Uterus (tissue), 4 donors: ENCODE results near the gene CLEC17A. TPM values are rescaled to one million over a fixed set of nuclear protein-coding genes. Genes with fewer than 3 reads are reported as not detected.

Experiments used
- DNase-seq, 2 donors: peaks; one replicate each; pipeline ENCODE4 v3.0.0-alpha.2; 2019 to 2020
- H3K27ac ChIP-seq, 2 donors: fragments of 200-600 bp; sonication (generic); 1 replicate in 1 of 2; 2 replicates in 1 of 2; pipeline ENCODE4 v1.5.1; 2016 to 2018
- H3K27me3 ChIP-seq, 2 donors: fragments of 200-600 bp; sonication (generic); one replicate each; pipeline ENCODE4 v1.5.1; 2018 to 2019; ENCODE audit warnings: control low read depth in 1 of 2
- H3K36me3 ChIP-seq, 2 donors: fragments of 200-600 bp; sonication (generic); one replicate each; pipeline ENCODE4 v1.5.1; 2019; ENCODE audit warnings: control low read depth in 1 of 2
- H3K4me1 ChIP-seq, 2 donors: fragments of 200-600 bp; sonication (generic); one replicate each; pipeline ENCODE4 v1.5.1; 2018 to 2019; ENCODE audit warnings: control low read depth in 1 of 2
- H3K4me3 ChIP-seq, 2 donors: fragments of 200-600 bp; sonication (generic); 1 replicate in 1 of 2; 2 replicates in 1 of 2; pipeline ENCODE4 v1.5.1; 2018 to 2019; ENCODE audit warnings: mild to moderate bottlenecking in 1 of 2
- H3K9me3 ChIP-seq, 2 donors: fragments of 200-600 bp; sonication (generic); one replicate each; pipeline ENCODE4 v1.5.1; 2019; ENCODE audit warnings: control low read depth in 1 of 2
- CTCF ChIP-seq, 4 experiments: fragments of 200-600 bp in 2 of 4; fragments of 450-650 bp in 2 of 4; sonication (generic) in 2 of 4; IDR thresholded peaks; one replicate each; pipeline ENCODE4 v1.5.1; 2016 to 2019; ENCODE audit warnings: antibody characterized with exemption in 4 of 4, mild to moderate bottlenecking in 2 of 4, moderate library complexity in 1 of 4
- POLR2A ChIP-seq, 2 donors: fragments of 450-650 bp; IDR thresholded peaks; one replicate each; pipeline ENCODE4 v1.6.1; 2016; ENCODE audit warnings: antibody characterized with exemption in 2 of 2, mild to moderate bottlenecking in 1 of 2, moderate library complexity in 1 of 2
- intact Hi-C: fragments of 100-400 bp; cut with DNase I; formaldehyde crosslinking; loops from one replicate; pipeline ENCODE4 v1.15.1; 2023; ENCODE audit warnings: low total_unique reads
- total RNA-seq, 4 donors: library from RNA; depleted of rRNA in 3 of 4; stranded (reverse); fragments of >200 nt in 3 of 4; gene quantifications; one replicate each; pipeline versions ENCODE4 v1.1.0 to v1.2.4, GENCODE V29; 2014 to 2023
- donor health status: DM: yes; HTN: yes; CAD: no.

The CLEC17A gene
- total RNA-seq, 4 donors from 2014 or later, result 0.55 TPM; not detected in 3

GRCh38 chr19:14565765-14566711 is 16.8 kb upstream of the CLEC17A start:
- TF ChIP-seq CTCF (IDR thresholded peaks at IDR 0.05) (no peak), POLR2A (IDR thresholded peaks at IDR 0.05) (no peak)
- Histone ChIP-seq H3K27me3 (no peaks in the 10 kb centered on the region), H3K4me3 (no peak overlapping the region), H3K9me3 (no peaks in the 10 kb centered on the region), H3K27ac (no peak overlapping the region), H3K4me1 (peaks cover 4 to 8% of the 10 kb centered on the region in 2 donors), H3K36me3 (no peaks in the 10 kb centered on the region)
- no peak for DNase-seq
- intact Hi-C loops, result no loop called here

- TF ChIP-seq CTCF (IDR thresholded peaks at IDR 0.05) (no peak), POLR2A (IDR thresholded peaks at IDR 0.05) (no peak)
- Histone ChIP-seq H3K27me3 (no peaks in the 10 kb centered on the region), H3K27ac (no peak overlapping the region), H3K36me3 (no peaks in the 10 kb centered on the region), H3K9me3 (no peaks in the 10 kb centered on the region), H3K4me1 (peaks cover 6 to 11% of the 10 kb centered on the region in 2 donors), H3K4me3 (no peak overlapping the region)
- intact Hi-C loops, result no loop called here
- DNase-seq, result no peak
Measured at GRCh38 chr19:14566712-14567077, 16.2 kb upstream of the CLEC17A start.

- TF ChIP-seq POLR2A (IDR thresholded peaks at IDR 0.05), result no peak
- TF ChIP-seq CTCF (IDR thresholded peaks at IDR 0.05), result no peak
- Histone ChIP-seq H3K4me3 (no peak overlapping the region), H3K9me3 (no peaks in the 10 kb centered on the region), H3K27me3 (no peaks in the 10 kb centered on the region), H3K4me1 (peaks cover 6 to 11% of the 10 kb centered on the region in 2 donors), H3K36me3 (no peaks in the 10 kb centered on the region), H3K27ac (no peak overlapping the region)
- DNase-seq, result no peak
- intact Hi-C loops, result no loop called here
Measured at GRCh38 chr19:14567079-14567478, 15.8 kb upstream of the CLEC17A start.

GRCh38 chr19:14570864-14571527 is 11.9 kb upstream of the CLEC17A start:
- Histone ChIP-seq H3K4me1 (peaks cover 6 to 11% of the 10 kb centered on the region in 2 donors), H3K9me3 (no peaks in the 10 kb centered on the region), H3K4me3 (peak overlapping the region; percentile 72 to 92), H3K27me3 (no peaks in the 10 kb centered on the region), H3K36me3 (no peaks in the 10 kb centered on the region), H3K27ac (peak overlapping the region; percentile 63 to 73)
- intact Hi-C loops, result no loop called here
- TF ChIP-seq POLR2A (IDR thresholded peaks at IDR 0.05) (no peak), CTCF (IDR thresholded peaks at IDR 0.05) (no peak)
- DNase-seq, result peak in 1 of 2 donors; percentile 19
